Gastrocnemius medialis (tissue), 4 donors: Measurements from ENCODE around the gene TRMT5. TPM values are rescaled to one million over a fixed set of nuclear protein-coding genes. Genes with fewer than 3 reads are reported as not detected.

Source experiments
- ATAC-seq, 2 donors: fragments of 150-250 bp; one replicate each; pipeline ENCODE4 v1.9.1; 2016
- DNase-seq, 2 donors: peaks; one replicate each; pipeline ENCODE4 v3.0.0-alpha.2; 2019
- H3K27ac ChIP-seq, 4 donors: fragments of 200-600 bp; sonication (generic); 1 replicate in 1 of 4; 2 replicates in 3 of 4; pipeline ENCODE4 v1.5.1; 2016 to 2018; ENCODE audit warnings: mild to moderate bottlenecking in 2 of 4, moderate library complexity in 1 of 4
- H3K27me3 ChIP-seq, 3 donors: fragments of 200-600 bp; sonication (generic) in 2 of 3; 1 replicate in 1 of 3; 2 replicates in 2 of 3; pipeline versions ENCODE4 v1.5.1 to v1.6.0; 2016 to 2019; ENCODE audit warnings: mild to moderate bottlenecking in 1 of 3, moderate library complexity in 1 of 3
- H3K36me3 ChIP-seq, 2 donors: fragments of 200-600 bp; sonication (generic) in 1 of 2; one replicate each; pipeline ENCODE4 v1.5.1; 2017 to 2018
- H3K4me1 ChIP-seq, 2 donors: fragments of 200-600 bp; sonication (generic) in 1 of 2; one replicate each; pipeline ENCODE4 v1.5.1; 2016 to 2017; ENCODE audit warnings: mild to moderate bottlenecking in 2 of 2
- H3K4me3 ChIP-seq, 4 donors: fragments of 200-600 bp; sonication (generic) in 3 of 4; 1 replicate in 1 of 4; 2 replicates in 3 of 4; pipeline ENCODE4 v1.5.1; 2016 to 2019; ENCODE audit warnings: mild to moderate bottlenecking in 2 of 4
- H3K9me3 ChIP-seq, 3 donors: fragments of 200-600 bp; sonication (generic) in 2 of 3; 1 replicate in 1 of 3; 2 replicates in 2 of 3; pipeline ENCODE4 v1.5.1; 2016 to 2019
- POLR2A ChIP-seq, 2 donors: fragments of 450-650 bp; IDR thresholded peaks; one replicate each; pipeline ENCODE4 v1.6.1; 2017; ENCODE audit warnings: antibody characterized with exemption in 2 of 2, mild to moderate bottlenecking in 2 of 2, moderate library complexity in 2 of 2
- in situ Hi-C, 4 donors: fragments of 200-750 bp; cut with MboI; loops; one replicate each; pipeline versions ENCODE4 v1.15.0 to v1.8.0; 2017; ENCODE audit warnings: low sequenced_read_pairs in 4 of 4
- intact Hi-C: fragments of 100-400 bp; cut with DNase I; formaldehyde crosslinking; loops from one replicate; pipeline ENCODE4 v1.15.1; 2023; ENCODE audit warnings: low total_unique reads
- total RNA-seq, 4 donors: library from RNA; depleted of rRNA; stranded (reverse); fragments of >200 nt; gene quantifications; one replicate each; pipeline versions ENCODE4 v1.1.0 to v1.2.3, GENCODE V29; 2016
- TF ChIP-seq, protein P1 (sequence below), 5 experiments: fragments of 450-650 bp in 3 of 5; fragments of 200-600 bp in 2 of 5; sonication (generic) in 2 of 5; IDR thresholded peaks in 4 of 5; conservative IDR thresholded peaks in 1 of 5; 1 replicate in 4 of 5; 2 replicates in 1 of 5; pipeline ENCODE4 v1.5.1; 2016 to 2019; ENCODE audit warnings: antibody characterized with exemption in 5 of 5, mild to moderate bottlenecking in 3 of 5, moderate library complexity in 3 of 5

The TRMT5 gene
- total RNA-seq, 4 donors from 2014 or later, result 5.9 to 7.6 (median 6.5) TPM

GRCh38 chr14:60975551-60975950 is 5.3 kb downstream of the TRMT5 start:
- in situ Hi-C loops (loop anchor here in 2 of 4 donors (10.0 to 25.0 kb wide), 2 partner anchors 251 to 338 kb away; partner anchors contain the start of genes SIX1 (in 1 of the 2) and SIX4 (in 1 of the 2)), intact Hi-C loops (no loop called here)
- TF ChIP-seq, protein P1, sequence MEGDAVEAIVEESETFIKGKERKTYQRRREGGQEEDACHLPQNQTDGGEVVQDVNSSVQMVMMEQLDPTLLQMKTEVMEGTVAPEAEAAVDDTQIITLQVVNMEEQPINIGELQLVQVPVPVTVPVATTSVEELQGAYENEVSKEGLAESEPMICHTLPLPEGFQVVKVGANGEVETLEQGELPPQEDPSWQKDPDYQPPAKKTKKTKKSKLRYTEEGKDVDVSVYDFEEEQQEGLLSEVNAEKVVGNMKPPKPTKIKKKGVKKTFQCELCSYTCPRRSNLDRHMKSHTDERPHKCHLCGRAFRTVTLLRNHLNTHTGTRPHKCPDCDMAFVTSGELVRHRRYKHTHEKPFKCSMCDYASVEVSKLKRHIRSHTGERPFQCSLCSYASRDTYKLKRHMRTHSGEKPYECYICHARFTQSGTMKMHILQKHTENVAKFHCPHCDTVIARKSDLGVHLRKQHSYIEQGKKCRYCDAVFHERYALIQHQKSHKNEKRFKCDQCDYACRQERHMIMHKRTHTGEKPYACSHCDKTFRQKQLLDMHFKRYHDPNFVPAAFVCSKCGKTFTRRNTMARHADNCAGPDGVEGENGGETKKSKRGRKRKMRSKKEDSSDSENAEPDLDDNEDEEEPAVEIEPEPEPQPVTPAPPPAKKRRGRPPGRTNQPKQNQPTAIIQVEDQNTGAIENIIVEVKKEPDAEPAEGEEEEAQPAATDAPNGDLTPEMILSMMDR (IDR thresholded peaks at IDR 0.05 in 4 of 5, conservative IDR thresholded peaks at IDR 0.05 in 1 of 5), result no peak
- no peak for TF ChIP-seq POLR2A (IDR thresholded peaks at IDR 0.05)

GRCh38 chr14:60974090-60974651 is 6.7 kb downstream of the TRMT5 start:
- Histone ChIP-seq H3K27me3 (no peaks in the 10 kb centered on the region), H3K4me3 (no peak overlapping the region), H3K36me3 (no peaks in the 10 kb centered on the region), H3K9me3 (no peaks in the 10 kb centered on the region), H3K27ac (peak overlapping the region; percentile 22 to 57 (median 36)), H3K4me1 (peaks cover 23 to 41% of the 10 kb centered on the region in 2 donors)
- no peak for TF ChIP-seq POLR2A (IDR thresholded peaks at IDR 0.05)
- TF ChIP-seq, protein P1 (IDR thresholded peaks at IDR 0.05 in 4 of 5, conservative IDR thresholded peaks at IDR 0.05 in 1 of 5), result no peak
- in situ Hi-C loops, result loop anchor here in 1 of 4 donors (10.0 kb wide), 1 partner anchor 249 kb away; the partner anchor contains the start of gene SIX4
- intact Hi-C loops, result no loop called here
- DNase-seq (peak in 1 of 2 donors; percentile 8), ATAC-seq (peak; percentile 72 to 92)

More at GRCh38 chr14:60975551-60975950, 5.3 kb downstream of the TRMT5 start:
- Histone ChIP-seq H3K36me3 (no peaks in the 10 kb centered on the region), H3K4me1 (peaks cover 36 to 53% of the 10 kb centered on the region in 2 donors), H3K9me3 (no peaks in the 10 kb centered on the region), H3K27ac (peak overlapping the region in 2 of 4 donors; percentile 44 to 57), H3K27me3 (no peaks in the 10 kb centered on the region), H3K4me3 (no peak overlapping the region)
- ATAC-seq (peak in 1 of 2 donors; percentile 10), DNase-seq (no peak)

- ATAC-seq, result no peak
- Histone ChIP-seq H3K4me3 (no peak overlapping the region), H3K27me3 (no peaks in the 10 kb centered on the region), H3K9me3 (no peaks in the 10 kb centered on the region), H3K4me1 (peaks cover 24 to 32% of the 10 kb centered on the region in 2 donors), H3K27ac (peak overlapping the region; percentile 22 to 57 (median 35)), H3K36me3 (no peaks in the 10 kb centered on the region)
- in situ Hi-C loops, result loop anchor here in 1 of 4 donors (10.0 kb wide), 1 partner anchor 248 kb away; the partner anchor contains the start of gene SIX4
- TF ChIP-seq, protein P1 (IDR thresholded peaks at IDR 0.05 in 4 of 5, conservative IDR thresholded peaks at IDR 0.05 in 1 of 5), result no peak
- TF ChIP-seq POLR2A (IDR thresholded peaks at IDR 0.05), result no peak
- DNase-seq, result no peak
- intact Hi-C loops, result no loop called here
Observed at GRCh38 chr14:60973070-60973469, 7.8 kb downstream of the TRMT5 start.

DNA sequence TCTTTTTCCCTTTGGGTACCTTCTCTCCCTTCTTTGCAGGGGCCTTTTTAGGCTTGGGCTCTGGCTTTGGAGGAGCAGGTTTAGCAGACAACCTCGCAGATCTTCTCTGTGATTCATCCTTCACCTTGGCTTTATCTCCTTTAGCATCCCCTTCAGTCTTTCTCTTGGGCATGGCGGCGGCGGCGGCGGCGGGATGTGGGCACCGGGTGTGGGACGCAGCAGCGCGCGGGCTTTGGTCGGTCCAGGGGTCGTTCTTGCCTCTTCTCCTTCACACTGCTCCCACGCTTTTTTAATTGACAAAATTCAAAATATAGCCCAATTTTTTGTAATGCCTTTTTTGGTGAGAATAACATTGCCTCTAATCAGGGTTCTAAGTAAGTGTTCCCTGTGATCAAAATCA is 8.6 kb downstream of the TRMT5 start:
- Histone ChIP-seq H3K27ac (no peak overlapping the region), H3K27me3 (no peaks in the 10 kb centered on the region), H3K9me3 (no peaks in the 10 kb centered on the region), H3K4me1 (peaks cover 25 to 32% of the 10 kb centered on the region in 2 donors), H3K36me3 (no peaks in the 10 kb centered on the region), H3K4me3 (no peak overlapping the region)
- no peak for ATAC-seq
- TF ChIP-seq, protein P1 (IDR thresholded peaks at IDR 0.05 in 4 of 5, conservative IDR thresholded peaks at IDR 0.05 in 1 of 5), result no peak
- no peak for TF ChIP-seq POLR2A (IDR thresholded peaks at IDR 0.05)
- in situ Hi-C loops (loop anchor here in 1 of 4 donors (10.0 kb wide), 1 partner anchor 247 kb away; the partner anchor contains the start of gene SIX4), intact Hi-C loops (no loop called here)
- DNase-seq, result no peak
